GM18858 (cell line): ENCODE data around the gene WT1.
"Not testable (repeated sequence)": the region's sequence is repeated elsewhere in the genome, so short reads cannot be mapped to it uniquely, and the experiment has no call there.

Experiments used
- ATAC-seq: cut with Tn5 transposase; IDR thresholded peaks from one replicate; pipeline ENCODE4 v1.9.1; 2021; ENCODE audit not compliant: unreplicated experiment

Gene WT1

GRCh38 chr11:32388871-32389770, 46.2 kb downstream of the WT1 start:
- ATAC-seq, result peak; percentile 53

GRCh38 chr11:32388365-32388764, 47.0 kb downstream of the WT1 start:
- ATAC-seq, result no peak

GRCh38 chr11:32387411-32387810, 47.9 kb downstream of the WT1 start:
- ATAC-seq, result no peak

- ATAC-seq, result no peak
Measured at GRCh38 chr11:32386770-32387377, 48.5 kb downstream of the WT1 start.

GRCh38 chr11:32385998-32386397, 49.3 kb downstream of the WT1 start:
- no peak for ATAC-seq

- ATAC-seq, result no peak
Measured at GRCh38 chr11:32382339-32383049, 52.8 kb downstream of the WT1 start.

- ATAC-seq, result no peak
Measured at GRCh38 chr11:32381179-32381578, 54.2 kb downstream of the WT1 start.

- ATAC-seq, result no peak
Measured at GRCh38 chr11:32379719-32380118, 55.6 kb downstream of the WT1 start.

GRCh38 chr11:32375826-32376225, 59.5 kb downstream of the WT1 start:
- no peak for ATAC-seq

- no peak for ATAC-seq
Measured at GRCh38 chr11:32374261-32374711, 61.1 kb downstream of the WT1 start.

- not testable (repeated sequence) for ATAC-seq
Measured at GRCh38 chr11:32369987-32370386, 65.4 kb downstream of the WT1 start.

GRCh38 chr11:32366666-32367065, 68.7 kb downstream of the WT1 start:
- ATAC-seq, result no peak

- no peak for ATAC-seq
Measured at GRCh38 chr11:32365192-32365591, 70.1 kb downstream of the WT1 start.

- ATAC-seq, result no peak
Measured at GRCh38 chr11:32358729-32359128, 76.6 kb downstream of the WT1 start.

- ATAC-seq, result no peak
Measured at GRCh38 chr11:32353884-32354283, 81.5 kb downstream of the WT1 start.

GRCh38 chr11:32348502-32348901, 86.8 kb downstream of the WT1 start:
- no peak for ATAC-seq

GRCh38 chr11:32344946-32345345, 90.4 kb downstream of the WT1 start:
- no peak for ATAC-seq

- ATAC-seq, result no peak
Measured at GRCh38 chr11:32343325-32344008, 91.9 kb downstream of the WT1 start.

GRCh38 chr11:32341620-32342613, 93.4 kb downstream of the WT1 start:
- no peak for ATAC-seq

- ATAC-seq, result no peak
Measured at GRCh38 chr11:32340181-32340580, 95.2 kb downstream of the WT1 start.
